ENCODE measurements around the gene PGPEP1.
"Not testable (repeated sequence)": the region's sequence is repeated elsewhere in the genome, so short reads cannot be mapped to it uniquely, and the experiment has no call there.

The PGPEP1 gene

DNA sequence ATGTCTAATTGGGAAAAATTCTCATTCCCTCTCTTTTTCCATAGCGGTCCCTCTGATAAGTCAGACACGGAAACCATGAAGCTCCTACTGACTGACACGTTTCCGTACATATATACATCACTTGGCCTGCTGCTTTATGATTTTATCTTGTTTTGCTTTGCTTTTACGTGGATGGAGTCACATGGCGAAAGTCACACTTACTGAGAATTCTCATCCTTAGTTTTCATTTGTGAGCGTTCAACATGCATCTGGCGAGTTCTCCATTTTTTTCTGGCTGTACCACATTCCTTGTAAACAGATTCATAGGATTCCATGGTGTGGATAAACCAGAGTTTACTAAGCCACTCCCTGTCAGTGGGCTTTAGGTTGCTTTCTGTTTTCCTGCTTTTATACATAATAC is 21.2 kb downstream of the PGPEP1 start:
- Histone ChIP-seq H4K20me1 (ENCODE audit: insufficient read depth) (no peaks in the 10 kb centered on the region), H3K27me3 (ENCODE audit: insufficient read depth, low read depth) (no peaks in the 10 kb centered on the region; the same call in 1 of the 2 replicates), H3K4me1 (ENCODE audit: low read depth, poor library complexity, severe bottlenecking) (peaks cover 3% of the 10 kb centered on the region), H3K4me3 (IDR thresholded peaks at IDR 0.05; ENCODE audit: insufficient read depth, low read depth, low read length) (no peak overlapping the region), H3K4me2 (no peak overlapping the region), H3K79me2 (ENCODE audit: insufficient read depth, low read depth) (no peaks in the 10 kb centered on the region), H3K36me3 (ENCODE audit: insufficient read depth) (no peaks in the 10 kb centered on the region), H2AFZ (ENCODE audit: low read depth) (no peak overlapping the region), H3K9ac (no peak overlapping the region), H3K27ac (no peak overlapping the region)
- TF ChIP-seq, protein P1, sequence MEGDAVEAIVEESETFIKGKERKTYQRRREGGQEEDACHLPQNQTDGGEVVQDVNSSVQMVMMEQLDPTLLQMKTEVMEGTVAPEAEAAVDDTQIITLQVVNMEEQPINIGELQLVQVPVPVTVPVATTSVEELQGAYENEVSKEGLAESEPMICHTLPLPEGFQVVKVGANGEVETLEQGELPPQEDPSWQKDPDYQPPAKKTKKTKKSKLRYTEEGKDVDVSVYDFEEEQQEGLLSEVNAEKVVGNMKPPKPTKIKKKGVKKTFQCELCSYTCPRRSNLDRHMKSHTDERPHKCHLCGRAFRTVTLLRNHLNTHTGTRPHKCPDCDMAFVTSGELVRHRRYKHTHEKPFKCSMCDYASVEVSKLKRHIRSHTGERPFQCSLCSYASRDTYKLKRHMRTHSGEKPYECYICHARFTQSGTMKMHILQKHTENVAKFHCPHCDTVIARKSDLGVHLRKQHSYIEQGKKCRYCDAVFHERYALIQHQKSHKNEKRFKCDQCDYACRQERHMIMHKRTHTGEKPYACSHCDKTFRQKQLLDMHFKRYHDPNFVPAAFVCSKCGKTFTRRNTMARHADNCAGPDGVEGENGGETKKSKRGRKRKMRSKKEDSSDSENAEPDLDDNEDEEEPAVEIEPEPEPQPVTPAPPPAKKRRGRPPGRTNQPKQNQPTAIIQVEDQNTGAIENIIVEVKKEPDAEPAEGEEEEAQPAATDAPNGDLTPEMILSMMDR (conservative IDR thresholded peaks at IDR 0.05; ENCODE audit: low read depth, low read length) = no peak

DNA sequence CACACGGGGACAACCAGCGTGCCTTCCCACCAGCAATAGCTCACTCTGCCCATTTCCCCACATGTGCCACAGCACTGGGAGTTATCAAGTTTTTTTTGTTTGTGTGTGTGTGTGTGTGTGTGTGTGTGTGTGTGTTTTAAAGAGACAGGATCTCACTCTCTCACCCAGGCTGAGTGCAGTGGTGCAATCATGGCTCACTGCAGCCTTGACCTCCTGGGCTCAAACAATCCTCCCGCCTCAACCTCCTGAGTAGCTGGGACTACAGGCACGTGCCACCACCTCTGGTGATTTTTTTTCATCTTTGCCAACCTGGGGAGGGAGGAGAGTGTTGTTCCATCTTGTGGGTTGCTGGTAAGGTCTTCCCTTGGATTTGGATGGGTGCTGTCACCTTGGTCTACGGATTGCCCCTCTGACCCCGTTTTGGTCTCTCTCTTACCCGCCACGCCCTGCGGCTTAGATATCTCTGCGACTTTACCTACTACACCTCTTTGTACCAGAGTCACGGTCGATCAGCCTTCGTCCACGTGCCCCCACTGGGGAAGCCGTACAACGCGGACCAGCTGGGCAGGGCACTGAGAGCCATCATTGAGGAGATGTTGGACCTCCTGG is 22.6 kb downstream of the PGPEP1 start:
- H3K4me3 ChIP-seq (IDR thresholded peaks at IDR 0.05; ENCODE audit: insufficient read depth, low read depth, low read length) = no peak overlapping the region
- no peak overlapping the region for H3K27ac ChIP-seq
- no peaks in the 10 kb centered on the region for H3K79me2 ChIP-seq (ENCODE audit: insufficient read depth, low read depth)
- H4K20me1 ChIP-seq (ENCODE audit: insufficient read depth) = no peaks in the 10 kb centered on the region
- H3K4me2 ChIP-seq = no peak overlapping the region
- no peaks in the 10 kb centered on the region for H3K36me3 ChIP-seq (ENCODE audit: insufficient read depth)
- H3K9ac ChIP-seq = no peak overlapping the region
- TF ChIP-seq, protein P1 (conservative IDR thresholded peaks at IDR 0.05; ENCODE audit: low read depth, low read length) = no peak
- no peaks in the 10 kb centered on the region; the same call in 1 of the 2 replicates for H3K27me3 ChIP-seq (ENCODE audit: insufficient read depth, low read depth)
- H2AFZ ChIP-seq (ENCODE audit: low read depth) = no peak overlapping the region
- H3K4me1 ChIP-seq (ENCODE audit: low read depth, poor library complexity, severe bottlenecking) = peaks cover 3% of the 10 kb centered on the region

- TF ChIP-seq, protein P1 (conservative IDR thresholded peaks at IDR 0.05; ENCODE audit: low read depth, low read length) = no peak
- Histone ChIP-seq H3K27ac (no peak overlapping the region), H3K9ac (no peak overlapping the region), H3K4me3 (IDR thresholded peaks at IDR 0.05; ENCODE audit: insufficient read depth, low read depth, low read length) (no peak overlapping the region), H3K27me3 (ENCODE audit: insufficient read depth, low read depth) (no peaks in the 10 kb centered on the region; the same call in 1 of the 2 replicates), H3K79me2 (ENCODE audit: insufficient read depth, low read depth) (no peaks in the 10 kb centered on the region), H3K4me2 (no peak overlapping the region), H3K4me1 (ENCODE audit: low read depth, poor library complexity, severe bottlenecking) (peaks cover 3% of the 10 kb centered on the region), H4K20me1 (ENCODE audit: insufficient read depth) (no peaks in the 10 kb centered on the region), H2AFZ (ENCODE audit: low read depth) (no peak overlapping the region), H3K36me3 (ENCODE audit: insufficient read depth) (no peaks in the 10 kb centered on the region)
Measured at GRCh38 chr19:18363787-18364186, 23.4 kb downstream of the PGPEP1 start.

DNA sequence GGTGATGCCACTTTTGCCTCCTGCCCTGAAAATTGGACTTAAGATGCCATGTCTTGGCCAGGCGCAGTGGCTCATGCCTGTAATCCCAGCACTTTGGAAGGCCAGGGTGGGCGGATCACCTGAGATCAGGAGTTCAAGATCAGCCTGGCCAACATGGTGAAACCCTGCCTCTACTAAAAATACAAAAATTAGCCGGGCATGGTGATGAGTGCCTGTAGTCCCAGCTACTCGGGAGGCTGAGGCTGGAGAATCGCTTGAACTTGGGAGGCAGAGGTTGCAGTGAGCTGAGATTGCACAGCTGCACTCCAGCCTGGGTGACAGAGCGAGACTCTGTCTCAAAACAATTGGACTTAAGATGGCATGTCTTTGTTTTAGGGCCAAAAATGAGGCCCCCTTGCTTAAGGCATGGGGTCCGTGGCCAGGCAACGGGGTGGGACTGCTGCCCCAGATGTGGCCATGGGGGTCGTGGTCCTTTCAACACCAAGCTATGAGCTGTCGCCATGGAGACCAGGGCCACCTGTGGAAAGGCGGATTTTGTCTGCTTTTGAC is 24.0 kb downstream of the PGPEP1 start:
- H3K27me3 ChIP-seq (ENCODE audit: insufficient read depth, low read depth); H3K4me1 ChIP-seq (ENCODE audit: low read depth, poor library complexity, severe bottlenecking); H3K27ac ChIP-seq; H3K36me3 ChIP-seq (ENCODE audit: insufficient read depth); H3K4me3 ChIP-seq (IDR thresholded peaks at IDR 0.05; ENCODE audit: insufficient read depth, low read depth, low read length); H3K4me2 ChIP-seq; H3K79me2 ChIP-seq (ENCODE audit: insufficient read depth, low read depth); H3K9ac ChIP-seq; H4K20me1 ChIP-seq (ENCODE audit: insufficient read depth); H2AFZ ChIP-seq (ENCODE audit: low read depth): not testable (repeated sequence)

GRCh38 chr19:18364826-18365528 is 24.6 kb downstream of the PGPEP1 start:
- H3K9ac ChIP-seq = no peak overlapping the region
- H3K27me3 ChIP-seq (ENCODE audit: insufficient read depth, low read depth) = no peaks in the 10 kb centered on the region; the same call in 1 of the 2 replicates
- H2AFZ ChIP-seq (ENCODE audit: low read depth) = no peak overlapping the region
- H3K79me2 ChIP-seq (ENCODE audit: insufficient read depth, low read depth) = no peaks in the 10 kb centered on the region
- H3K4me1 ChIP-seq (ENCODE audit: low read depth, poor library complexity, severe bottlenecking) = peaks cover 3% of the 10 kb centered on the region
- no peak overlapping the region for H3K27ac ChIP-seq
- H3K4me2 ChIP-seq = no peak overlapping the region
- H4K20me1 ChIP-seq (ENCODE audit: insufficient read depth) = no peaks in the 10 kb centered on the region
- TF ChIP-seq, protein P1 (conservative IDR thresholded peaks at IDR 0.05; ENCODE audit: low read depth, low read length) = no peak
- H3K36me3 ChIP-seq (ENCODE audit: insufficient read depth) = no peaks in the 10 kb centered on the region
- H3K4me3 ChIP-seq (IDR thresholded peaks at IDR 0.05; ENCODE audit: insufficient read depth, low read depth, low read length) = no peak overlapping the region
